ENCODE measurements around the gene CDKN2C. TPM values are rescaled to one million over a fixed set of nuclear protein-coding genes. Genes with fewer than 3 reads are reported as not detected.

CDKN2C gene
- total RNA-seq, 2 donors from 2014 or later: 11.3 to 15.9 TPM

- Histone ChIP-seq H3K9me3 (no peaks in the 10 kb centered on the region), H3K4me3 (peak overlapping the region in 1 of 2 donors; percentile 91), H3K27me3 (no peaks in the 10 kb centered on the region), H3K4me1 (peaks cover 0 to 8% of the 10 kb centered on the region in 2 donors), H3K36me3 (no peaks in the 10 kb centered on the region), H3K27ac (peak overlapping the region; percentile 99 to 100)
- DNase-seq (ENCODE audit: low spot score): no peak
- no peak for TF ChIP-seq CTCF (IDR thresholded peaks at IDR 0.05)
Measured at GRCh38 chr1:50972766-50973165, 2.7 kb downstream of the CDKN2C start.

GRCh38 chr1:50973255-50973654 lies 3.2 kb downstream of the CDKN2C start:
- Histone ChIP-seq H3K27me3 (no peaks in the 10 kb centered on the region), H3K4me1 (peaks cover 0 to 6% of the 10 kb centered on the region in 2 donors), H3K4me3 (peak overlapping the region in 1 of 2 donors; percentile 91), H3K36me3 (no peaks in the 10 kb centered on the region), H3K27ac (peak overlapping the region; percentile 99 to 100), H3K9me3 (no peaks in the 10 kb centered on the region)
- no peak for TF ChIP-seq CTCF (IDR thresholded peaks at IDR 0.05)
- no peak for DNase-seq (ENCODE audit: low spot score)

- Histone ChIP-seq H3K4me3 (peak overlapping the region in 1 of 2 donors; percentile 22), H3K27ac (peak overlapping the region; percentile 99 to 100), H3K36me3 (no peaks in the 10 kb centered on the region), H3K4me1 (peaks cover 0 to 9% of the 10 kb centered on the region in 2 donors), H3K27me3 (no peaks in the 10 kb centered on the region), H3K9me3 (no peaks in the 10 kb centered on the region)
- no peak for TF ChIP-seq CTCF (IDR thresholded peaks at IDR 0.05)
- no peak for DNase-seq (ENCODE audit: low spot score)
Measured at GRCh38 chr1:50973875-50974617, 4.0 kb downstream of the CDKN2C start.

- no peak overlapping the region for H3K4me3 ChIP-seq
- H3K4me1 ChIP-seq: peaks cover 0 to 9% of the 10 kb centered on the region in 2 donors
Measured at GRCh38 chr1:50974618-50974935, 4.5 kb downstream of the CDKN2C start.

GRCh38 chr1:50975436-50975835 lies 5.4 kb downstream of the CDKN2C start:
- H3K4me1 ChIP-seq: peaks cover 0 to 9% of the 10 kb centered on the region in 2 donors
- peak overlapping the region; percentile 98 to 100 for H3K27ac ChIP-seq
- TF ChIP-seq CTCF (IDR thresholded peaks at IDR 0.05): no peak
- no peak for DNase-seq (ENCODE audit: low spot score)
- H3K9me3 ChIP-seq: no peaks in the 10 kb centered on the region
- no peaks in the 10 kb centered on the region for H3K27me3 ChIP-seq
- no peaks in the 10 kb centered on the region for H3K36me3 ChIP-seq
- H3K4me3 ChIP-seq: no peak overlapping the region

More at GRCh38 chr1:50974618-50974935, 4.5 kb downstream of the CDKN2C start:
- H3K36me3 ChIP-seq: no peaks in the 10 kb centered on the region
- TF ChIP-seq CTCF (IDR thresholded peaks at IDR 0.05): no peak
- no peaks in the 10 kb centered on the region for H3K27me3 ChIP-seq
- H3K9me3 ChIP-seq: no peaks in the 10 kb centered on the region
- DNase-seq (ENCODE audit: low spot score): no peak
- peak overlapping the region; percentile 22 to 100 for H3K27ac ChIP-seq
